SU-DHL-6 (cell line): ENCODE data around the gene NBEA.

ENCODE experiments used
- H2AFZ ChIP-seq: fragments of 200-600 bp; sonication (generic); 2 replicates; pipeline ENCODE4 v1.6.1; 2014; ENCODE audit warnings: low read depth, mild to moderate bottlenecking, moderate library complexity, mixed read lengths, antibody characterized with exemption, low read length; ENCODE audit not compliant: severe bottlenecking
- H3F3A ChIP-seq: fragments of 200-600 bp; shearing (Covaris generic); 2 replicates; pipeline ENCODE4 v1.6.0; 2016; ENCODE audit warnings: antibody characterized with exemption, mild to moderate bottlenecking; ENCODE audit not compliant: insufficient read depth
- H3K27ac ChIP-seq: fragments of 200-600 bp; sonication (generic); 2 replicates; pipeline ENCODE4 v1.5.1; 2016; ENCODE audit warnings: low read depth, mild to moderate bottlenecking, low read length, moderate library complexity, mixed read lengths
- H3K27me3 ChIP-seq: fragments of 200-600 bp; sonication (generic), shearing (Covaris generic); 2 replicates; pipeline ENCODE4 v1.6.0; 2014; ENCODE audit warnings: mild to moderate bottlenecking, low read length
- H3K36me3 ChIP-seq: fragments of 200-600 bp; sonication (generic); 2 replicates; pipeline ENCODE4 v1.6.1; 2014; ENCODE audit warnings: mild to moderate bottlenecking, low read length, mixed read lengths
- H3K4me2 ChIP-seq: fragments of 300-600, 200-600 bp; shearing (Covaris generic), sonication (generic); 2 replicates; pipeline ENCODE4 v1.6.0; 2014; ENCODE audit warnings: low read length, low read depth, mild to moderate bottlenecking; ENCODE audit not compliant: poor library complexity, severe bottlenecking
- H3K4me3 ChIP-seq: fragments of 200-600 bp; sonication (generic); 2 replicates; pipeline ENCODE4 v1.5.1; 2014; ENCODE audit warnings: antibody characterized with exemption, low read length, mild to moderate bottlenecking, mixed read lengths; ENCODE audit not compliant: insufficient read depth, poor library complexity, severe bottlenecking
- H3K79me2 ChIP-seq: fragments of 200-600 bp; sonication (generic); 2 replicates; pipeline ENCODE4 v1.6.1; 2014; ENCODE audit warnings: mild to moderate bottlenecking, low read length, moderate library complexity; ENCODE audit not compliant: insufficient read depth
- H3K9ac ChIP-seq: fragments of 200-600 bp; sonication (generic); 2 replicates; pipeline ENCODE4 v1.7.0; 2014; ENCODE audit warnings: mild to moderate bottlenecking, low read length
- H3K9me2 ChIP-seq: fragments of 200-600 bp; sonication (generic); replicated peaks from 2 replicates; pipeline ENCODE4 v1.6.1; 2014; ENCODE audit warnings: low read length; ENCODE audit not compliant: insufficient read depth
- H3K9me3 ChIP-seq: fragments of 200-600 bp; sonication (generic); 2 replicates; pipeline ENCODE4 v1.6.1; 2014; ENCODE audit warnings: low read length, mixed read lengths; ENCODE audit not compliant: insufficient read depth
- H4K20me1 ChIP-seq: fragments of 200-600 bp; sonication (generic); 2 replicates; pipeline ENCODE4 v1.6.1; 2014; ENCODE audit warnings: low read depth, mild to moderate bottlenecking, antibody characterized with exemption, low read length, moderate library complexity, mixed read lengths
- EZH2phosphoT487 ChIP-seq: fragments of 200-600 bp; sonication (generic), shearing (Covaris generic); conservative IDR thresholded peaks from 2 replicates; pipeline ENCODE4 v1.6.1; 2018; ENCODE audit warnings: mild to moderate bottlenecking, antibody characterized with exemption, low read length, moderate library complexity, mixed read lengths
- TF ChIP-seq, protein P1 (sequence below): fragments of 200-600 bp; sonication (generic); IDR thresholded peaks from one replicate; pipeline ENCODE4 v1.5.1; 2017; ENCODE audit warnings: antibody characterized with exemption, mild to moderate bottlenecking, low read length, moderate library complexity; ENCODE audit not compliant: insufficient read depth, poor library complexity, severe bottlenecking

Gene NBEA

DNA sequence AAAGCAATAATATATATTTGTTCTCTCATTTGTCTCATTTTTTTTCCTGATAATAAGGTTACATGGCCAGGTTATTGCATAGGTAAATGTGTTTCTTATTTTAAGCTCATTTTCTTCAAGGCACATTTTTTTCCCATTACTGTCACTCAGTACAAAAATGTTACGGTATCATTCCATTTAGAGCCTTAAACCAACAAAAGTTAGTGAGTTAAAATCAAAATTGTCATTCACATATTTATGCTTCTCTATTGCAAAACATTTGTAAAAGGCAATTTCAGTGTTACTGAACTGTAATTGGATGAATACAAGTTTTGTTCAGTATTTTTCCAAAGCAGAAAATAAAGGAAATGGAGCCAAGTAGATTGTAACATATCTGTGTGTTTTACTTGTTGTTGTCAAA lies 652.0 kb downstream of the NBEA start:
- no peaks in the 10 kb centered on the region for H3K9me3 ChIP-seq
- no peaks in the 10 kb centered on the region for H3F3A ChIP-seq
- no peak overlapping the region for H3K9ac ChIP-seq
- H3K9me2 ChIP-seq: no peaks in the 10 kb centered on the region
- no peak overlapping the region for H2AFZ ChIP-seq
- H4K20me1 ChIP-seq: no peaks in the 10 kb centered on the region
- TF ChIP-seq EZH2phosphoT487: no peak
- TF ChIP-seq, protein P1, sequence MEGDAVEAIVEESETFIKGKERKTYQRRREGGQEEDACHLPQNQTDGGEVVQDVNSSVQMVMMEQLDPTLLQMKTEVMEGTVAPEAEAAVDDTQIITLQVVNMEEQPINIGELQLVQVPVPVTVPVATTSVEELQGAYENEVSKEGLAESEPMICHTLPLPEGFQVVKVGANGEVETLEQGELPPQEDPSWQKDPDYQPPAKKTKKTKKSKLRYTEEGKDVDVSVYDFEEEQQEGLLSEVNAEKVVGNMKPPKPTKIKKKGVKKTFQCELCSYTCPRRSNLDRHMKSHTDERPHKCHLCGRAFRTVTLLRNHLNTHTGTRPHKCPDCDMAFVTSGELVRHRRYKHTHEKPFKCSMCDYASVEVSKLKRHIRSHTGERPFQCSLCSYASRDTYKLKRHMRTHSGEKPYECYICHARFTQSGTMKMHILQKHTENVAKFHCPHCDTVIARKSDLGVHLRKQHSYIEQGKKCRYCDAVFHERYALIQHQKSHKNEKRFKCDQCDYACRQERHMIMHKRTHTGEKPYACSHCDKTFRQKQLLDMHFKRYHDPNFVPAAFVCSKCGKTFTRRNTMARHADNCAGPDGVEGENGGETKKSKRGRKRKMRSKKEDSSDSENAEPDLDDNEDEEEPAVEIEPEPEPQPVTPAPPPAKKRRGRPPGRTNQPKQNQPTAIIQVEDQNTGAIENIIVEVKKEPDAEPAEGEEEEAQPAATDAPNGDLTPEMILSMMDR: no peak
- H3K79me2 ChIP-seq: no peaks in the 10 kb centered on the region
- H3K4me3 ChIP-seq: no peak overlapping the region
- no peak overlapping the region for H3K4me2 ChIP-seq
- no peaks in the 10 kb centered on the region for H3K27me3 ChIP-seq
- H3K36me3 ChIP-seq: no peaks in the 10 kb centered on the region
- no peak overlapping the region for H3K27ac ChIP-seq

DNA sequence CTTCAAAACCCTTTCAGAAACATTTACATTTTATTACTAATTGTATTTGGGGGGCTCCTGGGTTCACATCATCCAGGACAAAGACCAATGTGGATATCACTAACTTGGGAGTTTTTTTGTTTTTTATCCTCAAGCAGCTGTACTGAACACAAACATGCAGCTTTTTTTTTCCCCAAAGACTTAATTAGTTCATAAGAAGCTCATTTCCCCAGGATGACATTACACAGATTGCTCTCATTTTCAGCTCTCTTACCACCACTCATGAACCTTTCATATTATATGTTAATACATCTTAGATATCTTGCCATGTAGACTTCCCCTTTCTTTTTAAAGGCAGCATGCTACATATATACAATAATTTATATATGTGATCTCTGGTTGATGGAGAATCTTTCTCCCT lies 653.1 kb downstream of the NBEA start:
- TF ChIP-seq, protein P1: no peak
- no peak for TF ChIP-seq EZH2phosphoT487
- no peak overlapping the region for H3K27ac ChIP-seq
- no peaks in the 10 kb centered on the region for H4K20me1 ChIP-seq
- no peaks in the 10 kb centered on the region for H3K36me3 ChIP-seq
- no peaks in the 10 kb centered on the region for H3K9me2 ChIP-seq
- no peak overlapping the region for H3K9ac ChIP-seq
- no peak overlapping the region for H3K4me3 ChIP-seq
- H3K9me3 ChIP-seq: no peaks in the 10 kb centered on the region
- no peak overlapping the region for H3K4me2 ChIP-seq
- no peaks in the 10 kb centered on the region for H3K27me3 ChIP-seq
- H3K79me2 ChIP-seq: no peaks in the 10 kb centered on the region
- no peaks in the 10 kb centered on the region for H3F3A ChIP-seq
- no peak overlapping the region for H2AFZ ChIP-seq

DNA sequence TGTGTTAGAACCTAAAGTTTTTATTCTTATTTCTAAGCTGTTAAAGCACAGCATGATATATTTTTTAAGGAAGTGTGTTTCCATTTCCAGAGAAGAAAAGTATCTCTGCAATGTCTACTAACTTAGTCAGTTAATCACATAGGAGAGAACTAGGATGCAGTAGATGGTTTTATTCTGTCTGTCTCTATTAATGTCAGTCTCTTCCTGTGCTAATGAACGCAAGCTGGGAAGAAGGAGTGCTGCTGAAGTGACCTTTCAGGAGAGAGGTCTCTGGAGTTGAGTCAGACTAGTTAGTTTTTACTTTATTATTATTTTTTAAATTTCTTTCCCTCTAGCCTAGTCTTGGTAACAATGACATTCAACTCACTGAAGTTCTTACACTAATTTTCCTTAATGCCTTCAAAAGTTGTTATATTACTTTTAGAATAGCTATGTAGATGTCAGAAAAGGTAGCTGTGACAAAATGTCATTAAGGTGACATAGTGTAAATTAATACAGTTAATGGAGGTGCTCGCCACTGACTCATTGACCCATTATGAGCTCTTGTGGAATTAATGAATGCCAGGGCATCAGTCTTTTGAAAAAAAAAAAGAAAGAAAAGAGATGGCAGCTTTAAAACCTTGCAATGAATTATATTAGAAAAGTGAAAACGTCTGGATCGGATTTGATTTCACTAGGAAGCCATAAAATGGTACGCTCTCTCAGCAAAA lies 654.4 kb downstream of the NBEA start:
- Histone ChIP-seq H3K27ac (no peak overlapping the region), H3K4me3 (no peak overlapping the region), H2AFZ (no peak overlapping the region), H3F3A (no peaks in the 10 kb centered on the region), H3K79me2 (no peaks in the 10 kb centered on the region), H3K9me2 (no peaks in the 10 kb centered on the region), H3K9me3 (no peaks in the 10 kb centered on the region), H3K27me3 (no peaks in the 10 kb centered on the region), H3K36me3 (no peaks in the 10 kb centered on the region), H3K4me2 (no peak overlapping the region), H3K9ac (no peak overlapping the region), H4K20me1 (no peaks in the 10 kb centered on the region)
- TF ChIP-seq EZH2phosphoT487: no peak
- TF ChIP-seq, protein P1: no peak
